Measurements from ENCODE around the gene GIGYF2.

GIGYF2 gene

GRCh38 chr2:232877940-232878511, 180.9 kb downstream of the GIGYF2 start:
- in situ Hi-C loops (cut with HindIII; ENCODE audit: low pct_unique_long_range_greater_than_20kb, low sequenced_read_pairs) = no loop called here
- TF ChIP-seq JUND (IDR thresholded peaks at IDR 0.05; ENCODE audit: low read depth) = no peak

GRCh38 chr2:232878855-232879617, 181.9 kb downstream of the GIGYF2 start:
- TF ChIP-seq JUND (IDR thresholded peaks at IDR 0.05; ENCODE audit: low read depth) = no peak
- DNase-seq (ENCODE audit: low read depth in 1 of 2, low spot score in 1 of 2) = no peak
- in situ Hi-C loops (cut with HindIII; ENCODE audit: low pct_unique_long_range_greater_than_20kb, low sequenced_read_pairs) = no loop called here

More at GRCh38 chr2:232877940-232878511, 180.9 kb downstream of the GIGYF2 start:
- no peak for DNase-seq (ENCODE audit: low read depth in 1 of 2, low spot score in 1 of 2)

DNA sequence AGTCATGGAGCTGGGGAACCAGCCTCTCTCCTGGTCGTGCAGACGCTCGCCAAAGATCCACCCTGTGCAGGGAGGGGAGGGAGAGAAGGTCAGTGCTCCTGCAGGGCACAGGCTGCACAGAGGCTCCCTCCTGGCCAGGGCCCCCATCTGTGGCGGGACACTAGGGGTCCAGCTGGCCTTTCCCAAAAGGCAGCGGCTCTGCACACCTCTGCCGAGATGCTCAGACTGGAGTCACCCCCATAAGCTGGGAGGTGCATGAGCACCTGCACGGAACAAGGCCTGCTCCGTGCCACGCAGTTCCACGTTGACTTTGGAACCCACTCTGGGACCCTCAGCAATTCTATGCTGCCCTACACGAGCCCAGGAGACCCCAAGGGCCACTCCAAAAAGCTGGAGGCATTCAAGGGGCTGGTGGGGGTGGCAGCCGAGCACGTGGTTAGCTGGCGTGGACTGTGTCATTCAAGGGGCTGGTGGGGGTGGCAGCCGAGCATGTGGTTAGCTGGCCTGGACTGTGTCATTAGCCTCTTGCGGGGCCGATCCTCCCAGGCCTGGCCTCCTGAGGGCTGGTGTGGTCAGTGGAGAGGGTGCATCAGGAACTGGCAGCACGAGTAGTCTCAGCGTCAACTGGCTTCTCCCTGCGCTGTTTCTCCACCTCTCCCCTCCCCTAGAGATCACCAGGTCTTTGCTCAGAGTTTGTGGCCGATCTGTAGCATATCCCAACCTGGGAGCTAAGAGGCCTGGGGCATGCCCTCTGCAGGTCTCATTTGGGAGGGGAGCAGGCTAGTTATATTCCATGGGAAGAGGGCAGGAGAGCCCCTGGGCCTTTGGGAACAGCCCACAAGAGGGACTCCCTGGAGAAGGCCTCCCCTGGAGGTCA, 182.7 kb downstream of the GIGYF2 start:
- DNase-seq (ENCODE audit: low read depth in 1 of 2, low spot score in 1 of 2) = no peak
- no peak for TF ChIP-seq JUND (IDR thresholded peaks at IDR 0.05; ENCODE audit: low read depth)
- in situ Hi-C loops (cut with HindIII; ENCODE audit: low pct_unique_long_range_greater_than_20kb, low sequenced_read_pairs) = no loop called here

DNA sequence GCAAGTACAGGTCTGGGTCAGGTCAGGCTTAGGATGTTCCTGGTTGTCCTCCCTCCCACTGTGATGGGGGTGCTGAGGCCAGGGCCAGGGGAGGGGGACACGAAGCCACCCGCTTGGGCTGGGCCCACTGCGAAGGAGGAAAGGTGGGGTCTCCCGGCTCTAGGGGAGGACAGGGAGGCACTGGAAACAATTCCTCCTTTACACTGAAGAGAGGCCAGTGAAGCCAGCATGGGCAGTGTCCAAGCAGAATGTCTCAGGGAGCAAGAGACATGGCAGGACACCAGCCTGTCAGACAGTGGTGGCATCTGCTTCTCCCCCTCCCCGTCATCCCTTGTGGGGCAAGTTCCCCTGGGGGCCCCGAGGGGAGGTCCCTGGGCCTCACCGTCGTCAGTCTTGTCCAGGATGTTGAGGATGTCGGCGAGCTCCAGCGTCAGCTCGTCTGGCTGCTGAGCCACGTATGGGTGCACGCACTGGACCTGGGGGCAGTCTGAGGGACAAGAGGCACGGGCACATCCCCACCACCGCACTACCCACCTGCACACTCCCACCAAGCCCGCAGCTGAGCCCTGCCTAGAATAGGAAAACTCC, 183.7 kb downstream of the GIGYF2 start:
- in situ Hi-C loops (cut with HindIII; ENCODE audit: low pct_unique_long_range_greater_than_20kb, low sequenced_read_pairs) = no loop called here

GRCh38 chr2:232882085-232882484, 185.0 kb downstream of the GIGYF2 start:
- DNase-seq (ENCODE audit: low read depth in 1 of 2, low spot score in 1 of 2) = no peak
- no peak for TF ChIP-seq JUND (IDR thresholded peaks at IDR 0.05; ENCODE audit: low read depth)
- in situ Hi-C loops (cut with HindIII; ENCODE audit: low pct_unique_long_range_greater_than_20kb, low sequenced_read_pairs) = no loop called here

More for the DNA sequence above, 183.7 kb downstream of the GIGYF2 start:
- no peak for TF ChIP-seq JUND (IDR thresholded peaks at IDR 0.05; ENCODE audit: low read depth)
- no peak for DNase-seq (ENCODE audit: low read depth in 1 of 2, low spot score in 1 of 2)

- TF ChIP-seq JUND (IDR thresholded peaks at IDR 0.05; ENCODE audit: low read depth) = no peak
- DNase-seq (ENCODE audit: low read depth in 1 of 2, low spot score in 1 of 2) = no peak
- in situ Hi-C loops (cut with HindIII; ENCODE audit: low pct_unique_long_range_greater_than_20kb, low sequenced_read_pairs) = no loop called here
These were observed 185.5 kb downstream of the GIGYF2 start for GRCh38 chr2:232882505-232883115.

DNA sequence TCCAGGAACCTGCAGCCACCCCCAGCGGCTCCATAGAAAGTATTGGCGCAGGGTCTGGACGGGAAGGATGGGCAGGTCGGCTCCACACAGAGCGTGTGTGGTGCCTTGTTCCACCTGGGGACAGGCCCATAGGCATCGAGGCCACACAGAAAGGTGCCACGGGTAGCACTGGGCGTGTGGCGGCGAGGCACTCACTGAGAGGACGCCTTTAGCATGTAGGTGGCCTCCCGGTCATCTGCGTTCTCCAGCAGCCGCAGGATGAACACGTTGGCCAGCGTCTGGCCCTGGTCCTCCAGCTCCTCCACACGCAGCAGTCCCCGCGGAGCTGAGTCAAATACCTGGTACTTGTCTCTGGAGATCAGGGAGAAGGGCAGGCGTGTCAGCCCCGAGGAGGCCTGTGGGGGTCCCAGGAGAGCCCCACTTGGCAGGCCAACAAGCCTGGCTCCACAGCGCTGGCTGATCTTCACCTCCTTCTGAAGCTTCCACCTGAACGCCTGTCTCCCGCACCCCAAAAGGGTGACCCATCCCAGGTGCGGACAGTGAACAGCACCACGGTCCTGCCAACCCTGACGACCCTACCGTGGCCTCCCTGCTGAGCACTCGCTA, 186.1 kb downstream of the GIGYF2 start:
- in situ Hi-C loops (cut with HindIII; ENCODE audit: low pct_unique_long_range_greater_than_20kb, low sequenced_read_pairs) = no loop called here
- DNase-seq (ENCODE audit: low read depth in 1 of 2, low spot score in 1 of 2) = no peak
- TF ChIP-seq JUND (IDR thresholded peaks at IDR 0.05; ENCODE audit: low read depth) = no peak

DNA sequence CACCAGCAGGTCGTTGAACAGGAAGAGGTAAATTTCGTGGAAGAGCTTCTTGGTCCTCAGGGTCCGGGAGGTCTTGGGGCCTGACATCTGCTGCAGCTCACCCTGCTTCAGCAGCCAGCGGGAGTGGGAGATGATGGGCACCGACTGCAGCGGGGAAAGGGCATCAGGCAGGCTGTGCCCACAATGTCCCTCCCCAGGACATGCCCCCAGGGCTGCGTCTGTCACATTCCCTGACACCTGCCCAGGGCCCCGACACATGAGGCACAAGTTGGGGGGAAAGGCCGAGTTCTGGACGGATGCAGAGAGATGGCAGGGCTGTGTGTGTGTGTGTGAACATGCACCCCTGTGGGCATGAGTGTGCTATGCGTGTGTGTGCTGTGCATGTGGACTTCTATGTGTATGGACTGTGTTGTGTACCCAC, 186.9 kb downstream of the GIGYF2 start:
- TF ChIP-seq JUND (IDR thresholded peaks at IDR 0.05; ENCODE audit: low read depth) = no peak
- in situ Hi-C loops (cut with HindIII; ENCODE audit: low pct_unique_long_range_greater_than_20kb, low sequenced_read_pairs) = no loop called here
- DNase-seq (ENCODE audit: low read depth in 1 of 2, low spot score in 1 of 2) = no peak

DNA sequence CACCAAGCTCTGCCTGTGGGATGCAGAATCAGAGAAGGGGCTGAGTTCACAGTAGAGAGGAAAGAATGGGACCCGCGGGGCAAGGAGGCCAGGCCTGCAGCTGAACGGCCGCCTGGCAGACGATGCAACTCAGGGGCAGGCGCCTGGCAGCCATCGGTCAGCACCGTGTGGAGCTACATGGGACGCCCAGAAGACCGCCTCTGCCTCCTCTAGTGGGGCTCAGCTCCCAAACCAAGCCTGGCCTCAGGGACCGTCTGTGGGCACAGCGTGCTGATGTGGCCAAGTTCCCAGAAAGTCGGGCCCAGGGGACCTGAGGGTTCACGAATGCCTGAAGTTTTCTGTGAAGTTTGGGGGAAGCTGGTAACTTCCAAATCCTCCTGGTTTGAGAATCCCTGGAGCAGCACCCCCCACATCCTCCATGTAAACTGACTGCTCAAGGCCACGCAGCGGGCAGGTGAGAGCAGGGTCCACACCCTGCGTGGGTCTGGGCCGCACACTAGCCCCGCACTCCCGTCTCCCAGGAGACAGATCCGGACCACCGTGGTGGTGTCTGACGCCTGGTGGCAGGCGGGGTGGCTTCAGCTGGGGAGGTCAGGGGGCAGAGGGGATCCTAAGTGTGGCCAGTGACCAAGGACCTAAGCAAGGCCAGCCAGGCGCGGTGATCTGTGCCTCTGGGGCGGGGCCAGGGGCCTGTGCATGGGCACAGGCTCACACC, 187.6 kb downstream of the GIGYF2 start:
- DNase-seq (ENCODE audit: low read depth in 1 of 2, low spot score in 1 of 2) = no peak
- TF ChIP-seq JUND (IDR thresholded peaks at IDR 0.05; ENCODE audit: low read depth) = no peak
- in situ Hi-C loops (cut with HindIII; ENCODE audit: low pct_unique_long_range_greater_than_20kb, low sequenced_read_pairs) = no loop called here

- in situ Hi-C loops (cut with HindIII; ENCODE audit: low pct_unique_long_range_greater_than_20kb, low sequenced_read_pairs) = no loop called here
- TF ChIP-seq JUND (IDR thresholded peaks at IDR 0.05; ENCODE audit: low read depth) = no peak
- DNase-seq (ENCODE audit: low read depth in 1 of 2, low spot score in 1 of 2) = peak; percentile 58 to 81
These were observed 188.3 kb downstream of the GIGYF2 start for GRCh38 chr2:232885264-232885961.

DNA sequence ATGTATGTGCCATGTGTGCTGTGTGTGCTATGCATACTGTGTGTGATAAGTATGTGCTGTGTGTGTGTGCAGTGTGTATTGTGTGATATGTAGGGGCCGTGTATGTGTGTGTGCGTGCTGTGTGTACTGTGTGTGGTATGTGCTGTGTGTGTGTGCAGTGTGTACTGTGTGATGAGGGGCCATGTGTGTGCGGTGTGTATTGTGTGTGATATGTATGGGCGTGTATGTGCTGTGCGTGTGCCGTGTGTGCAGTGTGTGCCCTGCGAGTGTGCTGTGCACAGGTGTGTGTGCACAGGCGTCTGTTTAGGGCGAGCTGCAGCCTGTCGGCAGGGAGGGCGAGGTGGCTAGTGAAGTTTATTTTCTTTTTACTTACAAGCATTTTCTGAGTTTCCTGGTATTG, 189.0 kb downstream of the GIGYF2 start:
- in situ Hi-C loops (cut with HindIII; ENCODE audit: low pct_unique_long_range_greater_than_20kb, low sequenced_read_pairs) = no loop called here
- TF ChIP-seq JUND (IDR thresholded peaks at IDR 0.05; ENCODE audit: low read depth) = no peak
- DNase-seq (ENCODE audit: low read depth in 1 of 2, low spot score in 1 of 2) = no peak
